GM12874 (cell line): ENCODE measurements around the gene BCAS3.

Source experiments
- TF ChIP-seq, protein P1 (sequence below): IDR thresholded peaks from 2 replicates; pipeline ENCODE4 v1.5.1; 2011; ENCODE audit warnings: low read depth, mild to moderate bottlenecking, control low read depth, low read length, moderate library complexity; ENCODE audit not compliant: insufficient read depth

Gene BCAS3

GRCh38 chr17:61237275-61237674, 559.6 kb downstream of the BCAS3 start:
- TF ChIP-seq, protein P1, sequence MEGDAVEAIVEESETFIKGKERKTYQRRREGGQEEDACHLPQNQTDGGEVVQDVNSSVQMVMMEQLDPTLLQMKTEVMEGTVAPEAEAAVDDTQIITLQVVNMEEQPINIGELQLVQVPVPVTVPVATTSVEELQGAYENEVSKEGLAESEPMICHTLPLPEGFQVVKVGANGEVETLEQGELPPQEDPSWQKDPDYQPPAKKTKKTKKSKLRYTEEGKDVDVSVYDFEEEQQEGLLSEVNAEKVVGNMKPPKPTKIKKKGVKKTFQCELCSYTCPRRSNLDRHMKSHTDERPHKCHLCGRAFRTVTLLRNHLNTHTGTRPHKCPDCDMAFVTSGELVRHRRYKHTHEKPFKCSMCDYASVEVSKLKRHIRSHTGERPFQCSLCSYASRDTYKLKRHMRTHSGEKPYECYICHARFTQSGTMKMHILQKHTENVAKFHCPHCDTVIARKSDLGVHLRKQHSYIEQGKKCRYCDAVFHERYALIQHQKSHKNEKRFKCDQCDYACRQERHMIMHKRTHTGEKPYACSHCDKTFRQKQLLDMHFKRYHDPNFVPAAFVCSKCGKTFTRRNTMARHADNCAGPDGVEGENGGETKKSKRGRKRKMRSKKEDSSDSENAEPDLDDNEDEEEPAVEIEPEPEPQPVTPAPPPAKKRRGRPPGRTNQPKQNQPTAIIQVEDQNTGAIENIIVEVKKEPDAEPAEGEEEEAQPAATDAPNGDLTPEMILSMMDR = no peak

DNA sequence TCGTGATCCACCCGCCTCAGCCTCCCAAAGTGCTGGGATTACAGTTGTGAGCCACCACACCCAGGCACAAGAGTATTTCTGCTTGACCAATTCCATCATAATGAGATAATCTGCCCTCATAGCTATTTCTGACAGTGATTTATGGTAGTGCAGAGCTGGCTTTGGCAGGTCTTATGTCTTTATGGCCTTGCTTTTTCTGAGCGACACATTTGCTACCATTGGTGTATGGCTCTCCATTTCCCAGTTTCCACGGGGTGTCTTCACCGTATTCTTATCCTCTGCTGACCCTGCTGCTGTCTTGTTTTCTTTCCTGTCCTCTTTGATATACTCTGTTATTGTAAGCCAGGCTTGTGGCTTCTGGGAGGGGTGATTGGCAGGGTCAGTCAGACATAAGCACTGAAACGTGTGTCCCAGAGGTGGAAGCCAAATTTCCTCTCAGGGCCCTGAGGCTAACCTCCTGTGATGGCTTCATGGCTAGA, 560.8 kb downstream of the BCAS3 start:
- TF ChIP-seq, protein P1 = no peak

DNA sequence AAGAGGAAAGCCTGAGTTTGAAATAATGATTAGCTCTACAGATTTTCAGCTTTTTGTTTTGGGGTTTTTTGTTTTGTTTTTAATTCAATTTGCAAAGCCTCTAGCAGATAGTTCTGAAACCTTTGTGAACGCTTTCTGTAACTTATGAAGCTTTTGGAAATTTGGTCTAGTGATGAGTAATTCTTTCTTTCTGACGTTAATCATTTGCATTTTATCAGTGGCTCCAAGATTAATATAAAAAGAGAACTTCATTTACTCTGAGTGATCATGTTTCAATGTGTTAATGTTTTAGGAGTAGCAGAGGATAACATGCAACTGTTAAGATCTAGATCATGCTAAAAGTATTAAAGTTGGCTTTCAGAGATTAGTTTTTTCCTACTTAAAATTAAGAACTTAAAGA, 561.7 kb downstream of the BCAS3 start:
- TF ChIP-seq, protein P1 = no peak

GRCh38 chr17:61239953-61240352, 562.3 kb downstream of the BCAS3 start:
- TF ChIP-seq, protein P1 = no peak

GRCh38 chr17:61240851-61241468, 563.3 kb downstream of the BCAS3 start:
- TF ChIP-seq, protein P1 = no peak

- TF ChIP-seq, protein P1 = no peak
These were observed 568.1 kb downstream of the BCAS3 start for GRCh38 chr17:61245706-61246135.

DNA sequence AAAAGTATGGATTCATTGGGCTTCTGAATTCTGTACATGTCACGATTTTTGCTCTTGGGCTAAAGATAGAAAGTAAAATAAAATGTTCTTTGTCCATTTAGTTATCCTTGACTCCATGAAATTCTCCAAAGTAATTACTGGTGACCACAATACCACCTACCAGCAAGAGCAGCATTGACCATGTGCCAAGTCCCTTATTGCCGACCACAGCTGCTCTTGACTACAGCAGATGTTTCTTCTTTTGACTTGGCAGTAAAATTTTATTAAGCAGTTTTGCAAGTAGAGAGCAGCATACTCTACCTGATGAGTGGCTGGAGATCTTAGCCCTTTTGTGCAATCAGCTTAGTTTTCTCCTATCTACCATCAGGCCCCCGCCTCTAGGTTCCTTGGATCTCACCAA, 569.8 kb downstream of the BCAS3 start:
- TF ChIP-seq, protein P1 = no peak
